ENCODE data around the gene TCF12.

GRCh38 chr15:57287123-57287521, 368.7 kb downstream of the TCF12 start:
- TF ChIP-seq EP300 (IDR thresholded peaks at IDR 0.05): no peak
- no peak for TF ChIP-seq CTCF (IDR thresholded peaks at IDR 0.05)
- no peak for TF ChIP-seq POLR2A (IDR thresholded peaks at IDR 0.05; ENCODE audit: low read depth)

Data from esophagus muscularis mucosa (tissue), 4 donors.